DND-41 (cell line): ENCODE data around the gene YBX2.

Experiments
- EZH2 ChIP-seq: IDR thresholded peaks from 3 replicates; pipeline ENCODE4 v1.6.1; 2012; ENCODE audit warnings: borderline replicate concordance, low read depth, mild to moderate bottlenecking, moderate library complexity, low read length, inconsistent platforms; ENCODE audit not compliant: severe bottlenecking
- TF ChIP-seq, protein P1 (sequence below): IDR thresholded peaks from 2 replicates; pipeline ENCODE4 v1.5.1; 2012; ENCODE audit warnings: borderline replicate concordance, low read length, moderate library complexity, mild to moderate bottlenecking; ENCODE audit not compliant: poor library complexity, severe bottlenecking; ENCODE audit errors: extremely low read depth

DNA sequence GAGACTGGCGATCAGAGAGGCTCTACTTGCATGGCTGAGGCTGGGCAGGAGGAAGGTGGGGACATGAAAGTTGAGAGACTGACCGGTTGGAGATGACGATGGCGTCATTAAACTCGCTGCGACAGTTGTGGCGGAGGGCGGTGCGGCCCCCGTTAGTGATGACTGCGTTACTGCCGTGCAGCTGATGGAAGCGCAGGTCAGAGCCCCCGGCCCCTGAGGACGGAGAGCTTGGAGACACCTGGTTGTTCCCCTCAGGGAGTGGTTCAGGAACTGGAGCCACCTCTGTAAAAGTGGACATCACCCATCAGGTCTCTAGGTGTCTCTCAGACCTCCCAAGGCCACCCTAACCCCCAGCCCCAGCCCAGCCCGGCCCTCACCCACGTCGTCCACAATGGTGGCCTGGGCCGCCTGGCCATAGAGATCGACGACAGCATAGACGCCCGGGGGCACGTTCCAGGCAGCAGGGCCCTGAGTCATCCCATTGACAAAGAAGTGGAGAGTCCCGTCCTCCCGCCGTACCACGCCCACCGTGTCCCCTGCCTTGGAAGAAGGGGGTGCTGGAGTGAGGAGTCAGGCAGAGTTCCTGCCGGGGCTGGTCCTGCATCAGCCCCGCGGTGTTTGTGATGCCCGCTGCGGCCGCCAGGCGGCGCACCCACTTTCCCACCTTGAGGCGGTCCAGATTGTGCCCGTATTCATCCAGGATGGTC, 29.4 kb upstream of the YBX2 start:
- TF ChIP-seq, protein P1, sequence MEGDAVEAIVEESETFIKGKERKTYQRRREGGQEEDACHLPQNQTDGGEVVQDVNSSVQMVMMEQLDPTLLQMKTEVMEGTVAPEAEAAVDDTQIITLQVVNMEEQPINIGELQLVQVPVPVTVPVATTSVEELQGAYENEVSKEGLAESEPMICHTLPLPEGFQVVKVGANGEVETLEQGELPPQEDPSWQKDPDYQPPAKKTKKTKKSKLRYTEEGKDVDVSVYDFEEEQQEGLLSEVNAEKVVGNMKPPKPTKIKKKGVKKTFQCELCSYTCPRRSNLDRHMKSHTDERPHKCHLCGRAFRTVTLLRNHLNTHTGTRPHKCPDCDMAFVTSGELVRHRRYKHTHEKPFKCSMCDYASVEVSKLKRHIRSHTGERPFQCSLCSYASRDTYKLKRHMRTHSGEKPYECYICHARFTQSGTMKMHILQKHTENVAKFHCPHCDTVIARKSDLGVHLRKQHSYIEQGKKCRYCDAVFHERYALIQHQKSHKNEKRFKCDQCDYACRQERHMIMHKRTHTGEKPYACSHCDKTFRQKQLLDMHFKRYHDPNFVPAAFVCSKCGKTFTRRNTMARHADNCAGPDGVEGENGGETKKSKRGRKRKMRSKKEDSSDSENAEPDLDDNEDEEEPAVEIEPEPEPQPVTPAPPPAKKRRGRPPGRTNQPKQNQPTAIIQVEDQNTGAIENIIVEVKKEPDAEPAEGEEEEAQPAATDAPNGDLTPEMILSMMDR, result peak; percentile 67
- no peak for TF ChIP-seq EZH2
